GM23338 (cell line): ENCODE results near the gene ZNF33B. TPM values are rescaled to one million over a fixed set of nuclear protein-coding genes. Genes with fewer than 3 reads are reported as not detected.

Source experiments
- ATAC-seq: fragments of 200-7000 bp; cut with Tn5 transposase; 3 replicates; pipeline ENCODE4 v1.9.1; 2020
- DNase-seq: peaks from one replicate; pipeline ENCODE4 v3.0.0-alpha.2; 2015; ENCODE audit warnings: low spot score
- H2AFZ ChIP-seq: fragments of 200-600 bp; sonication (generic); 2 replicates; pipeline ENCODE4 v1.8.0; 2016; ENCODE audit warnings: antibody characterized with exemption, mild to moderate bottlenecking, moderate library complexity
- H3F3A ChIP-seq: fragments of 200-600 bp; sonication (generic); replicated peaks from 2 replicates; pipeline ENCODE4 v1.8.0; 2017; ENCODE audit warnings: antibody characterized with exemption, mixed run types, low read depth
- H3K27ac ChIP-seq: fragments of 200-600 bp; sonication (generic); 2 replicates; pipeline ENCODE4 v1.6.1; 2016; ENCODE audit warnings: low read depth
- H3K27me3 ChIP-seq: fragments of 200-600 bp; sonication (generic); 2 replicates; pipeline ENCODE4 v1.8.0; 2016; ENCODE audit warnings: mild to moderate bottlenecking, mixed run types, moderate library complexity; ENCODE audit not compliant: insufficient read depth
- H3K36me3 ChIP-seq: fragments of 200-600 bp; sonication (generic); 2 replicates; pipeline ENCODE4 v1.8.0; 2016; ENCODE audit warnings: mild to moderate bottlenecking; ENCODE audit not compliant: insufficient read depth
- H3K4me1 ChIP-seq: fragments of 200-600 bp; sonication (generic); 2 replicates; pipeline ENCODE4 v1.8.0; 2016; ENCODE audit warnings: mild to moderate bottlenecking, moderate library complexity; ENCODE audit not compliant: insufficient read depth
- H3K4me2 ChIP-seq: fragments of 200-600 bp; sonication (generic); 2 replicates; pipeline ENCODE4 v1.7.1; 2017; ENCODE audit warnings: mixed run types
- H3K4me3 ChIP-seq: fragments of 200-600 bp; sonication (generic); 2 replicates; pipeline ENCODE4 v1.6.1; 2016; ENCODE audit warnings: mixed run types
- H3K79me2 ChIP-seq: fragments of 200-600 bp; sonication (generic); replicated peaks from 2 replicates; pipeline ENCODE4 v1.8.0; 2017; ENCODE audit warnings: mild to moderate bottlenecking; ENCODE audit not compliant: insufficient read depth
- H3K9me2 ChIP-seq: fragments of 200-600 bp; sonication (generic); 2 replicates; pipeline ENCODE4 v1.8.0; 2017; ENCODE audit not compliant: insufficient read depth
- H4K20me1 ChIP-seq: fragments of 200-600 bp; sonication (generic); replicated peaks from 2 replicates; pipeline ENCODE4 v1.8.0; 2017; ENCODE audit warnings: mild to moderate bottlenecking; ENCODE audit not compliant: insufficient read depth
- H3K27ac Mint-ChIP-seq: 2 replicates; pipeline ENCODE4 v1.8.0; 2020; ENCODE audit warnings: inconsistent platforms, mild to moderate bottlenecking, moderate library complexity, mixed read lengths
- H3K27me3 Mint-ChIP-seq: 3 replicates; pipeline ENCODE4 v1.8.0; 2022; ENCODE audit warnings: low read depth, mild to moderate bottlenecking, moderate library complexity, mixed read lengths, inconsistent platforms; ENCODE audit not compliant: insufficient read depth, poor library complexity
- H3K36me3 Mint-ChIP-seq: 3 replicates; pipeline ENCODE4 v1.8.0; 2021; ENCODE audit warnings: low read depth, mild to moderate bottlenecking, inconsistent platforms, moderate library complexity, mixed read lengths
- H3K4me1 Mint-ChIP-seq: 3 replicates; pipeline ENCODE4 v1.8.0; 2020; ENCODE audit warnings: mild to moderate bottlenecking, inconsistent platforms, mixed read lengths
- H3K4me3 Mint-ChIP-seq: 3 replicates; pipeline ENCODE4 v1.8.0; 2021; ENCODE audit warnings: moderate library complexity, mild to moderate bottlenecking, inconsistent platforms, mixed read lengths
- H3K9me3 Mint-ChIP-seq: 3 replicates; pipeline ENCODE4 v1.8.0; 2020; ENCODE audit warnings: moderate library complexity, mild to moderate bottlenecking, inconsistent platforms, mixed read lengths
- CREB1 ChIP-seq: fragments of 250-450 bp; sonication (Bioruptor Pico); IDR thresholded peaks from 2 replicates; pipeline ENCODE4 v1.5.0; 2020; ENCODE audit warnings: low read depth, mild to moderate bottlenecking, moderate library complexity
- CTCF ChIP-seq, 2 experiments: fragments of 200-600 bp in 1 of 2; sonication (generic) in 1 of 2; conservative IDR thresholded peaks; 2 replicates each; pipeline versions ENCODE4 v1.5.1 to v1.6.1; 2016 to 2017; ENCODE audit warnings: antibody characterized with exemption in 2 of 2, low read depth in 2 of 2, mild to moderate bottlenecking in 2 of 2, moderate library complexity in 1 of 2
- ETS1 ChIP-seq: IDR thresholded peaks from 2 replicates; pipeline ENCODE4 v1.6.1; 2016; ENCODE audit warnings: antibody characterized with exemption
- EZH2 ChIP-seq: fragments of 200-600 bp; sonication (generic); IDR thresholded peaks from one replicate; pipeline ENCODE4 v1.8.0; 2017; ENCODE audit warnings: antibody characterized with exemption, mild to moderate bottlenecking, low read depth; ENCODE audit not compliant: unreplicated experiment
- EZH2phosphoT487 ChIP-seq: fragments of 200-600 bp; sonication (generic); IDR thresholded peaks from one replicate; pipeline ENCODE4 v1.8.1; 2018; ENCODE audit warnings: antibody characterized with exemption; ENCODE audit not compliant: unreplicated experiment
- JUNB ChIP-seq: IDR thresholded peaks from one replicate; pipeline ENCODE4 v1.6.1; 2016; ENCODE audit warnings: antibody characterized with exemption; ENCODE audit not compliant: unreplicated experiment
- NANOG ChIP-seq: IDR thresholded peaks from 2 replicates; pipeline ENCODE4 v1.6.1; 2016; ENCODE audit warnings: antibody characterized with exemption, borderline replicate concordance
- POLR2AphosphoS5 ChIP-seq: IDR thresholded peaks from 2 replicates; pipeline ENCODE4 v1.6.1; 2016; ENCODE audit warnings: antibody characterized with exemption, low read depth
- REST ChIP-seq: IDR thresholded peaks from one replicate; pipeline ENCODE4 v1.6.1; 2018; ENCODE audit warnings: antibody characterized with exemption; ENCODE audit not compliant: unreplicated experiment
- STAT1 ChIP-seq: IDR thresholded peaks from one replicate; pipeline ENCODE4 v1.6.1; 2016; ENCODE audit warnings: antibody characterized with exemption; ENCODE audit not compliant: unreplicated experiment
- ZNF114 ChIP-seq: fragments of 250-450 bp; sonication (Bioruptor Pico); IDR thresholded peaks from 2 replicates; pipeline ENCODE4 v1.5.0; 2020; ENCODE audit warnings: mild to moderate bottlenecking, moderate library complexity
- ZNF331 ChIP-seq: fragments of 250-450 bp; sonication (Bioruptor Pico); IDR thresholded peaks from 2 replicates; pipeline ENCODE4 v1.5.0; 2020; ENCODE audit warnings: low read depth, mild to moderate bottlenecking, moderate library complexity
- ZNF462 ChIP-seq: fragments of 250-450 bp; sonication (Bioruptor Pico); IDR thresholded peaks from 2 replicates; pipeline ENCODE4 v1.5.0; 2020; ENCODE audit warnings: mild to moderate bottlenecking, moderate library complexity
- polyA plus RNA-seq: library from polyadenylated mRNA; unstranded; fragments of >200 nt; fragmentation: Nextera tagmentation; extraction: Ambion mirVana; gene quantifications from 2 replicates; pipeline ENCODE4 v1.2.1, GENCODE V29; 2016
- total RNA-seq: library from RNA; depleted of rRNA; stranded (reverse); fragments of >200 nt; shearing (Covaris generic); gene quantifications from 2 replicates; pipeline ENCODE4 v1.2.3, GENCODE V29; 2014

ZNF33B gene
- total and polyA plus RNA-seq, 2 experiments from 2014 or later, result 14.4 to 17.2 TPM

- H3K4me1 Mint-ChIP-seq, result peaks cover 12% of the 10 kb centered on the region; the same call in 2 of the 3 replicates
- Histone ChIP-seq H3K4me2 (no peak overlapping the region), H3K36me3 (peaks cover 7% of the 10 kb centered on the region), H3K27ac (no peak overlapping the region), H3K9me2 (no peaks in the 10 kb centered on the region), H4K20me1 (no peaks in the 10 kb centered on the region; the same call in 1 of the 2 replicates), H3K79me2 (peaks cover 37% of the 10 kb centered on the region), H3K27me3 (no peaks in the 10 kb centered on the region), H3K4me1 (peaks cover 6% of the 10 kb centered on the region), H3K4me3 (no peak overlapping the region), H3F3A (no peaks in the 10 kb centered on the region), H2AFZ (no peak overlapping the region)
- no peak for ATAC-seq
- H3K27ac Mint-ChIP-seq, result no peak overlapping the region
- no peak for DNase-seq
- H3K36me3 Mint-ChIP-seq, result peaks cover 56% of the 10 kb centered on the region
- H3K9me3 Mint-ChIP-seq, result no peaks in the 10 kb centered on the region; the same call in 2 of the 3 replicates
- H3K27me3 Mint-ChIP-seq, result peaks cover 7% of the 10 kb centered on the region
- TF ChIP-seq POLR2AphosphoS5, result no peak
- TF ChIP-seq JUNB, result no peak
- TF ChIP-seq EZH2, result no peak
- TF ChIP-seq REST, result no peak
- TF ChIP-seq CREB1, result no peak
- no peak for TF ChIP-seq CTCF (conservative IDR thresholded peaks at IDR 0.05; ENCODE audit: low read depth in 2 of 2)
- no peak for TF ChIP-seq STAT1
- TF ChIP-seq ETS1, result no peak
- TF ChIP-seq ZNF462 (CRISPR knock-in tag), result no peak
- no peak for TF ChIP-seq NANOG
- no peak for TF ChIP-seq ZNF331 (CRISPR knock-in tag)
- TF ChIP-seq EZH2phosphoT487, result no peak
- no peak for TF ChIP-seq ZNF114
- H3K4me3 Mint-ChIP-seq, result no peak overlapping the region
Observed at GRCh38 chr10:42635098-42635497, 3.3 kb downstream of the ZNF33B start.
